GM19238 (cell line): ENCODE data around the gene TELO2.

Experiments used
- DNase-seq: peaks from one replicate; pipeline ENCODE4 v3.0.0; 2011; ENCODE audit warnings: low spot score; ENCODE audit not compliant: insufficient read length

The TELO2 gene

DNA sequence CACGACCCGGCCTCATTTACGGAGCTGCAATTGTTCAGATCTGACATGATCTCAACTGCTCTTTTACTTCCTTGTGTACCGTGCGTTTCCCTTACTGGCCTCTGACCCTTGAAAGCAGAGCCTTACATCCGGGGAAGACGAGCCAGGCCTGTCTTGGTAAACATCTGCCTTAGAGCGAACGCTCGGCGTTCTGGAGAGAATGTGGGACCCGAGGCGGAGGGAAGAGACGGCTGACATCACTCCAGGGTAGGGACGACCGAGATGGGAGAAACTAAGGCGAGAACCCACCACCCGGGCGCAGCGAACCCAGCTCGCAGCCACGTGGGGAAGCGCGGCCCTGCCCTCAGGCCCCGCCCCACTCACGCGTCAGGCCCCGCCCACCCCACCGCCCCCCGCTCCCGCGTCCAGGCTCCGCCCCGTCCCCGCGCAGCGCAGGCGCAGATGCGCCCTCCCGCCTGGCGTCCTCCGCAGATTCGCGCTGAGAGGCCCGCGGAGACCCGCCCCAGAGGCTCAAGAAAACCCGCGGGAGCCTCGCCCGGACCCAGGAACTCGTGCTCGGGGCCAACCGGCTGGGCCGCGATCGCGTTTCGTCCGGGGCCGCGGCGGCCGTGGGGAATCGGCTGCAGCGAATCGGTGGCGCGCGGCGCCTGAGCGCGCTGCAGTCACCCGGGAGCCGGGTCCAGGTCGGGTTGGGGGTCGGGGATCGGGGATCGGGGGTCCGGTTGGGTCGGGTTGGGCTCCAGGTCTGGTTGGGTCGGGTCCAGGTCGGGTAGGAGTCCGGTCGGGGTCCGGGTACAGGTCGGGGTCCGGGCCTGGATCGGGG is at the start of gene TELO2:
Gene TELO2 (plus strand): TSS at position 438 of the 823 bp plus-strand sequence. CDS start 922 bp downstream, outside the sequence.
- peak; percentile 96 for DNase-seq

DNA sequence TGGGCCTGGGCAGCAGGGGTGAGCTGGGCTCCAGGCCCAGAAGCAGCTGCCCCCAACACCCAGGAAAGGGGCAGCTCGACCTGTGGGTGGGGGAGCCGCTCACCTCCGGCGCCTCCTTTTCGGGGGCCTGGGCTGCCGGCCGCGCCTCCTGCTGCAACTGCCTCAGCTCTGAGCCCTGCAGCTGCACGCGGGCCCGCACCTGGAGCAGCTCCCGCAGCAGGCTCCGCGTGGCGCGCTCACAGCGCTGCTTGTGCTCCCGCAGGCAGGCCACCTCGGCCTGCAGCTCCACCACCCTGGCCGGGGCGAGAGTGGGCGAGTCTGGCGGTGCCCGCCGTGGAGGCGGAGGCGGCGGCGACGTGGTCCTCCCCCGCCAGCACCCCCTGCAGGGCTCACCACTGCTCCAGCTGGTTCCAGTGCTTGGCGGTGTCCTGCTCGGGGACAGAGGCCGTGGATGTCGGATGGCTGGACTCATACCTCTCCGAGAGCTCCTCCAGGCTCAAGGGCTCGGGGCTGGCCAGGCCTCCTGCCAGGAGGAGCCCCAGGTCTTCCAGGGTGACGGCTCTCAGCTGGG is 49.7 kb upstream of the TELO2 start:
- no peak for DNase-seq

DNA sequence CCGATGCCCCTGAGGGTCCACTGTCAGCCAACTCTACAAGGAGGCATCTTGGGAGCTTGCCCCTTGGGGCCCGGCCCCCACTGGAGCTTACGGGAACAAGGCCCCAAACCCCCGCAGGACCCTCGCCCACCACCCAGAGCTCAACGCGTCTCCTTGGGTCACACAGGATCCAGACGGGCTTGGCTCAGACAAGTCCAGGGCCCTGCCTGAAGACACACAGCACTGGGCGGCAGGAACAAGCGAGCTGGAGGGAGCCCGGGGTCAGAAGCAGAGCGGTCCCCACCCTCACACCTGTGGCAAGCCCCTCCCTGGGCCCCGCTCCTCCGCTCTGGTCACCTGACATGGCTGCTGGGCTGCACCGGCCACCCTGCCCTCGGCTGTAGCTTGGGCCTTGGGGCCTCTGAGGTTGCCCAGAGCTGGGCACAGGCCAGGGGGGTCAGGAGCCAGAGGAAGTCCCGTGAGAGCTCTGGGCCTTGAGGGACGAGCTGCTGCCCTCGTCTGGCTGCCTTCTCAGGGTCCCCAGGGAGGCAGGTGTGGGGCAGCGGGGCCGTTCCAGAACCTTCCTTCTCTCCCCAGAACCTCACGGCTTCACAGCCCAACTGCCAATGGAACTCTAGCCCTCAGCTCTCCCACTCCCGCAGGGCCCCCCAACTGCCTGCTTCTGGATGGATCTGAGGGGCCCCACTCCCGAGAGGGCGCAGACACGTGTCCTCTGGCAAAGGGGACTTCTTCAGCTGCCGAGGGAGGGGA is 49.0 kb upstream of the TELO2 start, which contains the start of gene CCDC154:
Gene CCDC154 (minus strand): TSS at position 577 of the 750 bp plus-strand sequence. CDS start 234 bp downstream, at position 343.
- no peak for DNase-seq

DNA sequence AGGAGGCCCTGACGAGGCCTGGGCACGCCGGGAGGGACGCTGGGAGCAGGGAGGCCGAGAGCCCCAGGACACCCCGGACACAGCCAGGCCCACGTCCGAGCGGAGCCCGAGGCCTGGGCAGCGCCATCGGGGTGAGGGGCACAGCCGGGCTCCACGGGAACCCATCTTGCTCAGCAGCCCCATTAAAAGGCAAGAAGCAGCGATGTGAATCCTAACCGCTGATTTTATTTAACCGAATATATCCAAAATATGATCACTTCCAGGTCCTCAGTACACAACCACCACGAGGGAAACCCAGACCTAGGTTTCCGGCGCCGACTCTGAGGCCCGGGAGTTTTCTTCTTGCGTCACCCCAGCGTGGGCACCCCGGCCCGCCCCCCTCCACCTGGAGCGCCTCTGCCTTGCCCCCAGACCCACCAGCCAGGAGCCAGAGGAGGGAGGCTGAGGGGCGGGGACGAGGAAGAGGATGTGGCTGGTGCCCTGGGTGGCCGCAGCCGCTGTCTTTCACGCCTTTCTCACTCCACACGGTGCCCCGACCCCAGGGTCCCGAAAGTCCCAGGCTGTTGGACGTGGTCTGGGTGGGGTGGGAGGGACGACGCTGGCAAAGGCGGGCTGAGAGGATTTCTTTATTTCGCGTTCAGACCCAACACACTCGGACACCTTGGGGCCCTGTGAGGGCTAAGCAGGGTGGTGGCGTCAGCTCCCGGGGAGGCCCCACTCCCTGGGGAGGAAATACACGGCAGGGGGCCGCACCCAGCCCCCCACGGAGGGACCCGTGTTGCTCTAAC is 48.2 kb upstream of the TELO2 start:
- no peak for DNase-seq

DNA sequence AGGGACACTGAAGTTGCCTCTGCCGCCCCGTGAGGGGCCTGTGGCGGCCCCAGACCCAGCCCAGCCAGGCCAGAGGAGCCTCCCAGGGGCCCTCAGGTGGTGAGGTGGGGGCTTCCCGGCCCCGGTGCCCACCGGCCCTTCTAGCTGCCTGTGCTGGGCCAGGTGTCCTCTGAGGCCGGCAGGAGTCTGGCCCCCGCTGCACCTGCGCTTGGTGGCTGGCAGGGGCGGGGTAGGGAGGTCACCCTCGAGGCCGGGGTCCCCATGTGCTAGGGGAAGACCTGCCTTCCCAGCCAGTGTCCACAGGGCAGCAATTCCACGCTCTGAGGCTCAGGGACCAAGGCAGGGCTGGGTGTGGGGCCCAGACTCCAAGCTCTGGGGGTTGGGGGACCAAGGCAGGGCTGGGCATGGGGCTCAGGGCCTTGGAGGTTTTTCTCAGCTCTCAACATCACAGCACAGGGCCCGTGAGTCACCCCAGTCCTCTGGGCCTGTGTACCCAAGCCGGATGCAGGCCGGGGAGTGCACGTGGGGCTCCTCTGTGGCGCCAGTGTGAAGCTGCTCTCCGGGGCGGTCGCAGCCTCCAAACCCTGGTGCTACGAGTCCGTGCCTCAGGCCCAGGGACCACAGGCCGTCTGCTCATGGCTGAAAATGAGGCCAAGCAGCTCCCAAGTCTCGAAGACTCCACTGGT is 47.5 kb upstream of the TELO2 start:
- DNase-seq = no peak

DNA sequence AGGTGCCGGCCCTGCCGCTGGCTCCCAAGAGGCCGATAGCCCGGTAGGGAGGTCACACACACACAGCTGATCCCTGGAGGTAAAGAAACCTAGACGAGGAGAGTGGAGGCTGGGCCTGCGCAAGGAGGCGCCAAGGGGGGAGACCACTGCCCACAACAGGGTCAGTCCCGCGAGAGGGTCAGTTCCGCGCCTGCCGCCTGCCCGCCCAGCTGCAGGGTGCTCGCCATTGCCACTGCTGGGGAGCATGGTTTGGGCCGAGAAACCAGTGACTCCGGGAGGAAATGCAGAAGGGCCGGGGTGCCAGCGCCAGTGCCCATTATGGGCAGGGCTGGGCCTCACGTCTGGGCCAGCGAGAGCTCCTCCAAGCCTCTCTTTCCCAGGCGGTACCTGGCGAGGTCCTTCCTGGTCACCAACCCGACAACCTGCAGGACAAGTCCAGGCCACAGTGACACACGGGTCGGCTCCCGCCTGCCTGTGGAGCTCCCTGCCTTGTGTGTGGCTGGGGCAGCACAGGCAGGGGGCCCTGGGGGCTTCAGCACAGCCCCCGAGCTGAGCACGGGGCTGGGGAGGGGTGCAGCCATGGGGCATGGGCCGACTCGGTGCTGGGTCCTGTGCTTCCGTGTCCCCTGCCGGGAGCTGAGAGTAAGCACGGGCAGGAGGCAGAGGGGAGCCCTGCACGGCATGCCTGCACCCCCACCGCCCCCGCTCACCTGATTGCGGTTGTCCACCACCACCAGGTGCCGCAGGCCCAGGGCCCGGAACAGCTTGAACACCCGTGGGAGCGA is 46.7 kb upstream of the TELO2 start:
- no peak for DNase-seq

DNA sequence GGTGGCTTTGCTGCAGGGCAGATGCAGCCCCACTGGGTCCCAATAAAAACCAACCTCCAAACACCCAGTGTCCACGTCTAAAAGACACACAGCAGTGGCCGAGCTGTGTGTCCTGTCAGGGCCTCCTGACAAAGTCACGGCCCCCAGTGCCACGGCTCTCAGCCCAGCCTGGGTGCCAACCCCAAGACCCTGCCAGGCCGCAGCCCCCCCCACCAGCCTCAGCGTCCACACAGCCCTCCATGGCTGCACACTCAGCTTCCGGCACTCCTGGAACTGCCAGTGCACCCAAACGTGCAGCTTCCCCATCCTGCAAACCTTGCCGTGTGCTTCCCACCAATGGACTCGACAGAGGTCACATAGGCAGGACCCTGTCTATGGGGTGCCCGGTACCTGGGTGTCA is 45.2 kb upstream of the TELO2 start:
- DNase-seq = no peak

DNA sequence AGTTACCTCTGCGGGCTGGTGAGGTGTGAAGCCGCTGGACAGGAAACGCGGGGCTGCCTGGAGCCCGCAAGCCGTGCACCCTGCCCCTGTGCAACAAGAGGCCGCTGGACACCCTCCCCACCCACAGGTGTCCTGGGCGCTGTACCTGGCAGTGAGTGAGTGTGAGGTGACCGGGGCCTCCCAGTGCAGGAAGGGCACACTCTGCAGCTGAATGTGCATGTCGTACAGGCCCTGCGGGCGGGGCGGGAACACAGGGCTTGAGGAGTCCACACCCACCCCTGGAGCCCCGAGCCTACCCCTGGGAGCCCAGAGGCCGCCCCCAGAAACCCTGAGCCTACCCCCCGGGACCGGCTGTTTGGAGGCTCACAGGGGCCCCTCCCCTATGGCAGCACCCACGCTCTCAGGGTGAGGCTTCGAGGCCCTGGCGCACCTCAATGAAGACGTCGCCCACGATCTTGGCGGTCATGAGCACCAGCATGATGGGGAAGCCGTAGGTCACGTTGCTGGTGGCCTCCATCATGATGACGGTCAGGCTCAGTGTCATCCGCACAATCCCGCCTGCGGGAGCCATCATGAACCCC is 44.5 kb upstream of the TELO2 start:
- no peak for DNase-seq

DNA sequence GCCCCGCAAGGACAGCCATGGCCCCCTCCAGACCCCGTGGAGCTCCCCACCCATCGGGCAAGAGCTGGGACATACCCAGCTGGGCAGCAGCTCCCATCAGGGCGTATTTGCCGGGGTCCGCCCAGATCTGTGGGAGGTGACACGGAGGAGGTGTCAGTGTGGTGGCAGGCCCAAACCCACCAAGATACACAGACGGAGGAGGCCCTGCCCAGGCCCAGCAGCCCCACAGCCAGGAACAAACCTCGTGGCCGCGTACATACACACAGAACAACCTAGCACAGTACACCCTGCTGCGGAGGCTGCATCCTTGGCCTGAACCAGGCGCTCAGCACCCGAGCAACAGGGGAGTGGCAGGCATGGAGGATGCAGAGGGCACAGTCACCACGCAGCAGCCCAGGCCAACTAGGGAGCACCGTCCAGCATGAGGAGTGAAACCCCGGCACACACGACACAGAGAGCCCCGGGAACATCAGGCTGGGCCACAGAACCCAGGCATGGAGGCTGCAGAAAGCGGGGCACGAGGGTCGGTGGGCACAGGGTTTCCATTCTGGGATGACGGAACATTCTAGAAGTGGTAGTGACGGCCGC is 43.9 kb upstream of the TELO2 start:
- no peak for DNase-seq

DNA sequence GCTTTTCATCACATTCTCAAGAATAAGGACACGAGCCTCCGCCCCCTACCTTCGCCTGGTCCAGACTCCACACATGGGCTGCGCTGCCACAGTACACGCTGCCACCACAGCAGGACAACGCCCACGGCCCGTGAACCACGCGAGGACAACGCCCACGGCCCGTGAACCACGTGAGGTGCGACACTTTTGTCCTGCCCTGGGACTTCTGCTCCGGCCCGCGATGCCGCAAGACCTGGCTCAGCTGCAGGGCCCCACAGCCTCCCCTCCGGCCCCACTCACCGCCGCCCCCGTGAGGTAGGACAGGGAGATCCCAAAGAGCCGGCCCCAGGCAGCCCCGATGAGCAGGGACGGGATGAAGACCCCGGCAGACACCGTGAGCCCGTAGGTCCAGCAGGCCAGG is 42.9 kb upstream of the TELO2 start:
- DNase-seq = no peak

DNA sequence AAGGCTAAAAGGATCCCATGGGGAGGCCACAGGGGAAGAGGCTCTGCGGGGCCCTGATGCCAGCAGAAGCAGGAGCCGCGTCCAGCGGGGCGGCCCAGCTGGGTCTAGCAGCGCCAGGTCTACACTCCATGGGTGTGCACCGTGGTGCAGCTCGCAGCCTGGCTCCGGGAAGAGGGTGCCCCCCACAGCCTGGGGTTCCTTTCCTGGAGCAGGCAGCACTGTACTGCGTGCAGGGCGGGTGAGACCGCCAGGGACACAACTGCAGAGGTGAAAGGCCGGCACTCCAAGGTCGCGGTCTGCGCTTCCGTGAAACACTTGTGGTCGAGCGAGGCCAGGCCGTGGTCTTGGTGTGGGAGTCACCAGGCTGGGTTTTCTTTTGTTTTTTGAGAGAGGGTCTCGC is 42.3 kb upstream of the TELO2 start:
- no peak for DNase-seq

DNA sequence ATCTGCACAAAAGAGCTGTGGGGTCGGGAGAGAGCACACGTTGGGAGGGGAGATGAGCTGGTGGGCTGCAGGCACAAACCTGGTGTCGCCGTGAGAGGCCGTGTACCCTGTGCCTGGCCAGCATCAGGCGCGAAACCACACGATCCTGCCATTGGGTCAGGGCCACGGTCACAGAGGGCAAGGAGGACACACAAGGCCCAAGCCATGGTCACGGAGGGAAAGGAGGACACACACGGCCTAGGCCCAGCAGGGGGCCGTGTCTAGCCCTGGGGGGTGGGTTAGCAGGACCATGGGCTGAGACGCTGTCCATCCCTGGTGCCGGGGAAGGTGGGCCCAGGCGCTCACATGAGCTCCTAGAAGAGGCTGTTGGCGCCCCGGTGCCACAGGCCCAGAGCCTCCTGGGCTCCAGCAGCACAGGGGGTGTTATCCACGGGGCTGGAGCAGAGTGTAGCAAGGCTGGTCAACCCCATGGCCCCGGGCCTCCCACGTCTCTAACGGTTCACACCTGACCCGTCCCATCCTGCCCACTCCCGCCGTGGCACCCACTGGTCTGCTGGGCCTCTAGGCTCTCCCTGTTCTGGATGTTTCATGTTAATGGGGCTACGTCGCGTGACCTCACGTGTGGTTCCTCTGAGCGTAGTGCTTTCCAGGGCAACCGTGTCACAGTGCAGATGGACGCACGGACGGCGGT is 41.3 kb upstream of the TELO2 start:
- no peak for DNase-seq

DNA sequence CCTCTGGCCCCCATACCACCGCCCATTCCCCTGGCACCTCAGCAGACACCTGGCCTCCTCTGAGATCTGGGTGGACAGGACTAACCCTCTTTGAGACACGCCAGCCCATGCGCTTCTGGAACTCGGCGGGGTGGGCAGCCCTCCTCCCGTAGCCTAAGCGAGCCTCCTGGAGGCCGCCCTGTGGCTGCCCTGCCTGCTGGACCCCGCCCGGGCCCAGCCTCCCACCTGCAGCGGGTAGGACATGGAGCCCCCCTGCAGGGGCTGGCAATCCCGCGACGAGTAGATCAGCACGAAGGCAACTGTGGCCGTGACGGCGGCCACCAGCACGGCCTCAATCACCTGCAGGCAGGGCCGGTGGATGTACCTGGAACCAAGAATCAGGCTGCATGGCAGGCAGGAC is 40.6 kb upstream of the TELO2 start:
- DNase-seq = no peak

DNA sequence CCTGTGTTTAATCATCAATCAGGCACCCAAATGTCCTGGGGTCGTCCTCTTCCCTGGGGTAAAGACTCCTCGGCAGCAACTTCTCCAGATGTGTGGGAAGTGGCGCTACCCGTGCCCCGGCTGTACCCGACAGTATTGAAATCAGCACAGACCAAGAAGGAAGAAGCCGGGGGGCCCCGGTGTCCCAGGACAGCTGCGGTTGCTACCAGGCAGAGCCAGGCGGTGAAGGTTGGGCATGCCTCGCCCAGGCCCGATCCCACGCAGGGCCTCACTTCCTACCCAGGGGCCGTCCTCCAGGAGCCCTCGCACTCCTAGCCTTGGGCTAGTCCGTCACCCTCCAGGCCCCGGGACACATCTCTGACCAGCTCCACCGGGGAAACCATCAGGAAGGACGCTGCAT is 39.8 kb upstream of the TELO2 start:
- DNase-seq = no peak

DNA sequence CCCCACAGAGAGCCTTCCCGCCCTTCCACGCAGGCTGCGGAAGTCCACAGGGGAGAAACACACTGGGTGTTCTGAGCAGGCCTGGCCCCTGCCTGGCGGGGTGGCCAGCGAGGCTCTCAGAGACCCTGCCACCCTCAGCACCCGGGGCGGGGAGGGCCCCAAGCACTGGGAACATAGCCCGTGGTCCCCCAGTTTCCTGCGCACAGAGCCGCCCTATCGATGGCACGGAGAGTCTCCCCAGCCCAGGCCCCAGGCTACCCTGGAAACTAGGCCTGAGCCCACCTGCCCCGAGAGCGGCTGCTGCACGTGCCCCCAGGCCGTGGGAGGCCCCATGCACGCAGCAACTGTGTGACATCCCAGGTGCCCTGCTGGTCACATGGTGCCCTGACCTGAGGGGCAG is 38.6 kb upstream of the TELO2 start:
- no peak for DNase-seq

DNA sequence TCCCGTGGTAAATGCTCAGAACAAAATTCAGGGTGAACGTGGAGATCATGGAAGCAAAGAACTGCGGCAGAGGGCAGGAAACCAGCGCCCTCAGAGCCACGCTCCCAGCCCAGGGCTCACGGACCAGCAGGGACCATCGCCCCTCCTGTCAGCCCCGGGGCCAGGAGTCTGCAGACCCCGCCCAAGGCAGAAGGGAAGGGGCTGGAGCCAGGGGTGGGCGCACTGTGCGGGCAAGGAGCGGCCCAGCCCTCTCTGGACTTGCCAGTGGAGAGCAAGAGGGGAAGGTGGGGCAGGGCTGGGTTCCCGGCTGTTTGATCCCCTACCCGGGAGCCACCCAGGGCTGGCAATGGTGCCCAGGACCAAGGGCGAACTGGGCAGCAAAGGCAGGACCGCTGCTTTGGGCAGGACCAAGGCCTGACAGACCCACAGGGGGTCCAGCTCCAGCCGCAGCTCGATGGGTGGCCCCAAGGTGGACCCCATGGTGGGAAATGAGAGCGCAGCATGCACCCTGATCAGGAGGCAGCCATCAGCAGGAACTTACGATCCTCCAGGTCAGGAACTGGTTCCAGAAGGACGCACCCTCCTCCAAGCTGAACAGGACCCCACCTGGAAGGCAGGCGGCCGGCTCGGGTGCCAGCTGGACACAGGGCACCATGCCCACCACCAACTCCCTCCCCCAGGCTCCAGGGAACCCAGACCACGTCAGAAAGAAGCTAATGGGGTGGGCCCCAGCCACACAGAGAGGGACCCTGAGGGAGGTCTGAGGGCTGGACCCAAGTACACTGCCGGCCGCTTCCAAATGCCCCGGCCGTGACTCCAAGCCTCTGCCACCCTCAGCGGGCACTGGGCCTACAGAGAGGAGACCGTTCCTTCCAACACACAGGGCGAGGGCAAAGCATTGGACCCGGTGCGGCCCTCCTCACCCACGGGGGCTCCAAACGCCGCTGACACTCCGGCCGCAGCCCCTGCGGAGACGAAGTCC is 37.7 kb upstream of the TELO2 start:
- no peak for DNase-seq

DNA sequence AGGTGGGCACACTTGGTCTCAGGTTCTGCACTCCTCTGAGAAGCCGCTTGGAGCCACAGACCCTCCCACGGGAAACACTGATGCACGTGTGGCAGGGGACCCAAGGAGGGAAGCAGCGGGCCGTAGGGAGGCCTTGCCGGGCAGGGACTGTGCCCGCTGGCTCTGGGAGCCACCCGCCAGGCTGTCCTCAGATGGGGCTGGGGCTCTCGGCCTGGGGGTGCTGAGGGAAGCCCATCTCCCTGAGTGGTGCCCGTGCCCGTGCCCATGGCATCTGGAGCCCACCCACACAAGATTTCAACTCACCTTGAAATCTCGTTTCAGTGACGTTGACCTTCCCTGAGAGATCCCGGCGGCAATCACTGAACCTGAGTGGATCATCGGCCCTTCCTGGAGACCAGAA is 36.2 kb upstream of the TELO2 start:
- no peak for DNase-seq
